ENCODE data around the gene MLLT3.

DNA sequence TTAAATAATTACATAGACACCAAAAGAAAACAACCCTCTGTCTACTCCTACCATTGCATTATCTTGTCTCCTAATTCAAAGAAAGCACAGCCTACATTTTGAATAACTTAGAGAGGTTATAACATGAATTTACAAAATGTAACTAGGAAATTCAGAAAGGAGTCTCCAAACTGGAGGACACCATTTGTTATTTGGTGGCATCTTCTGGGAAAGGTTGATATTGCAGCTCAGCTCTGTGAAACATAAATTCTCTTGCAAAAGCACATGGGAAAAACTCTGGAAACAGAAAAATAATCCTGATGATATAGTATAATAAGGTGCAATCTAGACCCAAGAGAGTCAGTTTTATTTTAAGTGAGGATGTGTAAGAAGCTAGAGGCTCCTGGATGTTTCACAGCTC, 215.3 kb downstream of the MLLT3 start:
- TF ChIP-seq, protein P1, sequence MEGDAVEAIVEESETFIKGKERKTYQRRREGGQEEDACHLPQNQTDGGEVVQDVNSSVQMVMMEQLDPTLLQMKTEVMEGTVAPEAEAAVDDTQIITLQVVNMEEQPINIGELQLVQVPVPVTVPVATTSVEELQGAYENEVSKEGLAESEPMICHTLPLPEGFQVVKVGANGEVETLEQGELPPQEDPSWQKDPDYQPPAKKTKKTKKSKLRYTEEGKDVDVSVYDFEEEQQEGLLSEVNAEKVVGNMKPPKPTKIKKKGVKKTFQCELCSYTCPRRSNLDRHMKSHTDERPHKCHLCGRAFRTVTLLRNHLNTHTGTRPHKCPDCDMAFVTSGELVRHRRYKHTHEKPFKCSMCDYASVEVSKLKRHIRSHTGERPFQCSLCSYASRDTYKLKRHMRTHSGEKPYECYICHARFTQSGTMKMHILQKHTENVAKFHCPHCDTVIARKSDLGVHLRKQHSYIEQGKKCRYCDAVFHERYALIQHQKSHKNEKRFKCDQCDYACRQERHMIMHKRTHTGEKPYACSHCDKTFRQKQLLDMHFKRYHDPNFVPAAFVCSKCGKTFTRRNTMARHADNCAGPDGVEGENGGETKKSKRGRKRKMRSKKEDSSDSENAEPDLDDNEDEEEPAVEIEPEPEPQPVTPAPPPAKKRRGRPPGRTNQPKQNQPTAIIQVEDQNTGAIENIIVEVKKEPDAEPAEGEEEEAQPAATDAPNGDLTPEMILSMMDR (IDR thresholded peaks at IDR 0.05; ENCODE audit: poor library complexity): no peak
- no peak for TF ChIP-seq EZH2phosphoT487 (IDR thresholded peaks at IDR 0.05; ENCODE audit: low read depth, severe bottlenecking, unreplicated experiment)
- no peak for TF ChIP-seq EZH2 (IDR thresholded peaks at IDR 0.05; ENCODE audit: borderline replicate concordance)
